GM23338 (cell line): Measurements from ENCODE around the gene PGAM1.

Experiments used
- CREB1 ChIP-seq: fragments of 250-450 bp; sonication (Bioruptor Pico); IDR thresholded peaks from 2 replicates; pipeline ENCODE4 v1.5.0; 2020; ENCODE audit warnings: low read depth, mild to moderate bottlenecking, moderate library complexity
- ETS1 ChIP-seq: IDR thresholded peaks from 2 replicates; pipeline ENCODE4 v1.6.1; 2016; ENCODE audit warnings: antibody characterized with exemption
- EZH2 ChIP-seq: fragments of 200-600 bp; sonication (generic); IDR thresholded peaks from one replicate; pipeline ENCODE4 v1.8.0; 2017; ENCODE audit warnings: antibody characterized with exemption, mild to moderate bottlenecking, low read depth; ENCODE audit not compliant: unreplicated experiment
- EZH2phosphoT487 ChIP-seq: fragments of 200-600 bp; sonication (generic); IDR thresholded peaks from one replicate; pipeline ENCODE4 v1.8.1; 2018; ENCODE audit warnings: antibody characterized with exemption; ENCODE audit not compliant: unreplicated experiment
- JUNB ChIP-seq: IDR thresholded peaks from one replicate; pipeline ENCODE4 v1.6.1; 2016; ENCODE audit warnings: antibody characterized with exemption; ENCODE audit not compliant: unreplicated experiment
- POLR2AphosphoS5 ChIP-seq: IDR thresholded peaks from 2 replicates; pipeline ENCODE4 v1.6.1; 2016; ENCODE audit warnings: antibody characterized with exemption, low read depth
- REST ChIP-seq: IDR thresholded peaks from one replicate; pipeline ENCODE4 v1.6.1; 2018; ENCODE audit warnings: antibody characterized with exemption; ENCODE audit not compliant: unreplicated experiment
- STAT1 ChIP-seq: IDR thresholded peaks from one replicate; pipeline ENCODE4 v1.6.1; 2016; ENCODE audit warnings: antibody characterized with exemption; ENCODE audit not compliant: unreplicated experiment
- TF ChIP-seq, protein P1 (sequence below), 2 experiments: fragments of 200-600 bp in 1 of 2; sonication (generic) in 1 of 2; conservative IDR thresholded peaks; 2 replicates each; pipeline versions ENCODE4 v1.5.1 to v1.6.1; 2016 to 2017; ENCODE audit warnings: antibody characterized with exemption in 2 of 2, low read depth in 2 of 2, mild to moderate bottlenecking in 2 of 2, moderate library complexity in 1 of 2

GRCh38 chr10:97400665-97401454, 25.1 kb upstream of the PGAM1 start, which contains the start of gene RRP12:
- TF ChIP-seq, protein P1, sequence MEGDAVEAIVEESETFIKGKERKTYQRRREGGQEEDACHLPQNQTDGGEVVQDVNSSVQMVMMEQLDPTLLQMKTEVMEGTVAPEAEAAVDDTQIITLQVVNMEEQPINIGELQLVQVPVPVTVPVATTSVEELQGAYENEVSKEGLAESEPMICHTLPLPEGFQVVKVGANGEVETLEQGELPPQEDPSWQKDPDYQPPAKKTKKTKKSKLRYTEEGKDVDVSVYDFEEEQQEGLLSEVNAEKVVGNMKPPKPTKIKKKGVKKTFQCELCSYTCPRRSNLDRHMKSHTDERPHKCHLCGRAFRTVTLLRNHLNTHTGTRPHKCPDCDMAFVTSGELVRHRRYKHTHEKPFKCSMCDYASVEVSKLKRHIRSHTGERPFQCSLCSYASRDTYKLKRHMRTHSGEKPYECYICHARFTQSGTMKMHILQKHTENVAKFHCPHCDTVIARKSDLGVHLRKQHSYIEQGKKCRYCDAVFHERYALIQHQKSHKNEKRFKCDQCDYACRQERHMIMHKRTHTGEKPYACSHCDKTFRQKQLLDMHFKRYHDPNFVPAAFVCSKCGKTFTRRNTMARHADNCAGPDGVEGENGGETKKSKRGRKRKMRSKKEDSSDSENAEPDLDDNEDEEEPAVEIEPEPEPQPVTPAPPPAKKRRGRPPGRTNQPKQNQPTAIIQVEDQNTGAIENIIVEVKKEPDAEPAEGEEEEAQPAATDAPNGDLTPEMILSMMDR (conservative IDR thresholded peaks at IDR 0.05; ENCODE audit: low read depth in 2 of 2), result 0 out of 4 replicates have a peak, but pooled peaks of 1 of the 2 experiments have one; percentile 14
- no peak for TF ChIP-seq EZH2
- TF ChIP-seq EZH2phosphoT487, result no peak
- TF ChIP-seq POLR2AphosphoS5, result peak; percentile 71
- TF ChIP-seq REST, result no peak
- TF ChIP-seq CREB1 (CRISPR knock-in tag), result peak; percentile 93
- TF ChIP-seq ETS1, result peak; percentile 78
- no peak for TF ChIP-seq JUNB
- TF ChIP-seq STAT1, result no peak
